GM18502 (cell line): ENCODE measurements around the gene PRKG1.
A peak's percentile ranks its signal among the peaks of the same experiment; 100 is the strongest.
"Not testable (repeated sequence)": the region's sequence is repeated elsewhere in the genome, so short reads cannot be mapped to it uniquely, and the experiment has no call there.

Experiments used
- ATAC-seq: cut with Tn5 transposase; IDR thresholded peaks from one replicate; pipeline ENCODE4 v1.9.1; 2021; ENCODE audit warnings: mild to moderate bottlenecking; ENCODE audit not compliant: unreplicated experiment, poor library complexity

The PRKG1 gene

GRCh38 chr10:51669041-51669440 is 594.8 kb downstream of the PRKG1 start:
- no peak for ATAC-seq

GRCh38 chr10:51672039-51672535 is 597.8 kb downstream of the PRKG1 start:
- ATAC-seq = no peak

GRCh38 chr10:51675088-51675487 is 600.8 kb downstream of the PRKG1 start:
- no peak for ATAC-seq

GRCh38 chr10:51679841-51680240 is 605.6 kb downstream of the PRKG1 start:
- no peak for ATAC-seq

- ATAC-seq = no peak
Observed at GRCh38 chr10:51683031-51683691, 608.9 kb downstream of the PRKG1 start.

- no peak for ATAC-seq
Observed at GRCh38 chr10:51685768-51686167, 611.5 kb downstream of the PRKG1 start.

- ATAC-seq = no peak
Observed at GRCh38 chr10:51687296-51687695, 613.0 kb downstream of the PRKG1 start.

- ATAC-seq = not testable (repeated sequence)
Observed at GRCh38 chr10:51688826-51689225, 614.5 kb downstream of the PRKG1 start.

GRCh38 chr10:51689536-51689935 is 615.2 kb downstream of the PRKG1 start:
- ATAC-seq = no peak

- no peak for ATAC-seq
Observed at GRCh38 chr10:51691135-51691534, 616.8 kb downstream of the PRKG1 start.

- ATAC-seq = no peak
Observed at GRCh38 chr10:51694086-51694768, 619.9 kb downstream of the PRKG1 start.

- ATAC-seq = no peak
Observed at GRCh38 chr10:51696251-51696650, 622.0 kb downstream of the PRKG1 start.

GRCh38 chr10:51698473-51699063 is 624.3 kb downstream of the PRKG1 start:
- no peak for ATAC-seq

GRCh38 chr10:51699145-51699474 is 624.8 kb downstream of the PRKG1 start:
- ATAC-seq = peak; percentile 42

GRCh38 chr10:51699475-51700227 is 625.4 kb downstream of the PRKG1 start, which contains the start of gene CSTF2T:
TSS of gene CSTF2T (minus strand) at chr10:51699595. CDS start at chr10:51699549, 46 bp downstream.
- peak; percentile 94 for ATAC-seq

GRCh38 chr10:51700228-51700817 is 626.0 kb downstream of the PRKG1 start:
- ATAC-seq = no peak

- no peak for ATAC-seq
Observed at GRCh38 chr10:51705774-51706173, 631.5 kb downstream of the PRKG1 start.

- no peak for ATAC-seq
Observed at GRCh38 chr10:51706225-51706624, 631.9 kb downstream of the PRKG1 start.

- no peak for ATAC-seq
Observed at GRCh38 chr10:51707392-51707791, 633.1 kb downstream of the PRKG1 start.

- ATAC-seq = no peak
Observed at GRCh38 chr10:51707821-51708424, 633.6 kb downstream of the PRKG1 start.
